ENCODE results near the gene TMEM212.
"Not testable (repeated sequence)": the region's sequence is repeated elsewhere in the genome, so short reads cannot be mapped to it uniquely, and the experiment has no call there.

TMEM212 gene

GRCh38 chr3:171812811-171813210 lies 30.3 kb upstream of the TMEM212 start:
- ATAC-seq (ENCODE audit: insufficient read depth, low read depth), result no peak
- no peak overlapping the region for H3K27ac ChIP-seq (ENCODE audit: low read length)

GRCh38 chr3:171813278-171813896 lies 29.8 kb upstream of the TMEM212 start:
- no peak overlapping the region for H3K4me3 ChIP-seq (ENCODE audit: low read depth in 1 of 2, low read length in 2 of 2)
- DNase-seq (no peak), ATAC-seq (ENCODE audit: insufficient read depth, low read depth) (no peak)
- H2AFZ ChIP-seq (ENCODE audit: low read depth, low read length), result no peak overlapping the region
- no peaks in the 10 kb centered on the region for H4K20me1 ChIP-seq (ENCODE audit: insufficient read depth, low read length)
- no peaks in the 10 kb centered on the region for H3K79me2 ChIP-seq (ENCODE audit: insufficient read depth, low read length)
- no peaks in the 10 kb centered on the region for H3K36me3 ChIP-seq (ENCODE audit: insufficient read depth, low read length)
- no peak overlapping the region for H3K9ac ChIP-seq (ENCODE audit: low read depth, low read length)
- H3K27ac ChIP-seq (ENCODE audit: low read length), result no peak overlapping the region
- no peak for TF ChIP-seq EZH2 (IDR thresholded peaks at IDR 0.05; ENCODE audit: borderline replicate concordance, low read depth, low read length, severe bottlenecking)
- no peak overlapping the region for H3K4me2 ChIP-seq (ENCODE audit: insufficient read depth, low read length)
- no peaks in the 10 kb centered on the region for H3K27me3 ChIP-seq (ENCODE audit: insufficient read depth, low read length, poor library complexity)
- no peaks in the 10 kb centered on the region for H3K4me1 ChIP-seq (ENCODE audit: insufficient read depth, low read length)
- no peaks in the 10 kb centered on the region for H3K9me3 ChIP-seq (ENCODE audit: insufficient read depth, low read length, severe bottlenecking)

More at GRCh38 chr3:171812811-171813210, 30.3 kb upstream of the TMEM212 start:
- H3K4me3 ChIP-seq (ENCODE audit: low read depth in 1 of 2, low read length in 2 of 2), result no peak overlapping the region
- TF ChIP-seq EZH2 (IDR thresholded peaks at IDR 0.05; ENCODE audit: borderline replicate concordance, low read depth, low read length, severe bottlenecking), result no peak
- no peak for TF ChIP-seq CTCF (IDR thresholded peaks at IDR 0.05; ENCODE audit: borderline replicate concordance, extremely low read depth, low read length, poor library complexity, severe bottlenecking)
- no peak for DNase-seq
- H3K4me2 ChIP-seq (ENCODE audit: insufficient read depth, low read length), result no peak overlapping the region
- H3K79me2 ChIP-seq (ENCODE audit: insufficient read depth, low read length), result no peaks in the 10 kb centered on the region
- no peaks in the 10 kb centered on the region for H3K27me3 ChIP-seq (ENCODE audit: insufficient read depth, low read length, poor library complexity)
- H3K36me3 ChIP-seq (ENCODE audit: insufficient read depth, low read length), result no peaks in the 10 kb centered on the region
- no peak overlapping the region for H3K9ac ChIP-seq (ENCODE audit: low read depth, low read length)
- no peaks in the 10 kb centered on the region for H4K20me1 ChIP-seq (ENCODE audit: insufficient read depth, low read length)
- H2AFZ ChIP-seq (ENCODE audit: low read depth, low read length), result no peak overlapping the region
- no peaks in the 10 kb centered on the region for H3K4me1 ChIP-seq (ENCODE audit: insufficient read depth, low read length)
- H3K9me3 ChIP-seq (ENCODE audit: insufficient read depth, low read length, severe bottlenecking), result no peaks in the 10 kb centered on the region

GRCh38 chr3:171813897-171814460 lies 29.2 kb upstream of the TMEM212 start:
- Histone ChIP-seq H3K27ac (ENCODE audit: low read length) (no peak overlapping the region), H3K79me2 (ENCODE audit: insufficient read depth, low read length) (no peaks in the 10 kb centered on the region), H3K4me1 (ENCODE audit: insufficient read depth, low read length) (no peaks in the 10 kb centered on the region), H3K27me3 (ENCODE audit: insufficient read depth, low read length, poor library complexity) (no peaks in the 10 kb centered on the region), H3K4me3 (ENCODE audit: low read depth in 1 of 2, low read length in 2 of 2) (no peak overlapping the region), H2AFZ (ENCODE audit: low read depth, low read length) (no peak overlapping the region), H3K9me3 (ENCODE audit: insufficient read depth, low read length, severe bottlenecking) (no peaks in the 10 kb centered on the region), H3K4me2 (ENCODE audit: insufficient read depth, low read length) (no peak overlapping the region), H4K20me1 (ENCODE audit: insufficient read depth, low read length) (no peaks in the 10 kb centered on the region), H3K36me3 (ENCODE audit: insufficient read depth, low read length) (no peaks in the 10 kb centered on the region), H3K9ac (ENCODE audit: low read depth, low read length) (no peak overlapping the region)
- ATAC-seq (ENCODE audit: insufficient read depth, low read depth) (no peak), DNase-seq (no peak)
- no peak for TF ChIP-seq CTCF (IDR thresholded peaks at IDR 0.05; ENCODE audit: borderline replicate concordance, extremely low read depth, low read length, poor library complexity, severe bottlenecking)
- TF ChIP-seq EZH2 (IDR thresholded peaks at IDR 0.05; ENCODE audit: borderline replicate concordance, low read depth, low read length, severe bottlenecking), result no peak

- not testable (repeated sequence) for H3K27ac ChIP-seq (ENCODE audit: low read length); H3K79me2 ChIP-seq (ENCODE audit: insufficient read depth, low read length); H3K27me3 ChIP-seq (ENCODE audit: insufficient read depth, low read length, poor library complexity); DNase-seq; H3K36me3 ChIP-seq (ENCODE audit: insufficient read depth, low read length); H4K20me1 ChIP-seq (ENCODE audit: insufficient read depth, low read length); H3K4me1 ChIP-seq (ENCODE audit: insufficient read depth, low read length); H2AFZ ChIP-seq (ENCODE audit: low read depth, low read length); H3K4me2 ChIP-seq (ENCODE audit: insufficient read depth, low read length); H3K9ac ChIP-seq (ENCODE audit: low read depth, low read length); H3K4me3 ChIP-seq (ENCODE audit: low read depth in 1 of 2, low read length in 2 of 2); H3K9me3 ChIP-seq (ENCODE audit: insufficient read depth, low read length, severe bottlenecking); ATAC-seq (ENCODE audit: insufficient read depth, low read depth)
These were observed 28.5 kb upstream of the TMEM212 start for GRCh38 chr3:171814662-171815061.
